Hematopoietic multipotent progenitor cell treated with erythropoietin and hydrocortisone succinate and interleukin-3 and kit ligand, for 15 days (in vitro differentiated cells): ENCODE measurements around the gene PRELID3B.
A peak's percentile ranks its signal among the peaks of the same experiment; 100 is the strongest.

ENCODE experiments used
- DNase-seq: peaks from one replicate; pipeline ENCODE4 v3.0.0-alpha.2; 2015; ENCODE audit warnings: low spot score

The PRELID3B gene

GRCh38 chr20:59008715-59009336 is 33.8 kb downstream of the PRELID3B start:
- DNase-seq: no peak

- DNase-seq: no peak
Observed at GRCh38 chr20:59007665-59008511, 34.7 kb downstream of the PRELID3B start.

GRCh38 chr20:59006864-59007664 is 35.5 kb downstream of the PRELID3B start, which contains the start of gene CTSZ:
Gene CTSZ, minus strand, starts transcription at chr20:59007254. Its CDS starts 126 bp downstream, at chr20:59007128.
- peak; percentile 59 for DNase-seq

- peak; percentile 50 for DNase-seq
Observed at GRCh38 chr20:59006167-59006863, 36.3 kb downstream of the PRELID3B start.

- no peak for DNase-seq
Observed at GRCh38 chr20:59005523-59006166, 36.9 kb downstream of the PRELID3B start.

- DNase-seq: peak; percentile 40
Observed at GRCh38 chr20:59004763-59005522, 37.6 kb downstream of the PRELID3B start.

- DNase-seq: no peak
Observed at GRCh38 chr20:59004493-59004762, 38.2 kb downstream of the PRELID3B start.

- DNase-seq: no peak
Observed at GRCh38 chr20:59003836-59004492, 38.6 kb downstream of the PRELID3B start.

- DNase-seq: no peak
Observed at GRCh38 chr20:59002874-59003399, 39.6 kb downstream of the PRELID3B start.

- DNase-seq: no peak
Observed at GRCh38 chr20:59002388-59002787, 40.2 kb downstream of the PRELID3B start.

- DNase-seq: no peak
Observed at GRCh38 chr20:59001449-59002171, 41.0 kb downstream of the PRELID3B start.

- no peak for DNase-seq
Observed at GRCh38 chr20:59001068-59001448, 41.5 kb downstream of the PRELID3B start.

- DNase-seq: no peak
Observed at GRCh38 chr20:59000326-59000725, 42.3 kb downstream of the PRELID3B start.

- DNase-seq: no peak
Observed at GRCh38 chr20:58998656-58999055, 43.9 kb downstream of the PRELID3B start.

GRCh38 chr20:58997141-58997770 is 45.3 kb downstream of the PRELID3B start:
- DNase-seq: no peak

GRCh38 chr20:58996226-58996611 is 46.4 kb downstream of the PRELID3B start:
- DNase-seq: no peak

- no peak for DNase-seq
Observed at GRCh38 chr20:58995461-58996225, 46.9 kb downstream of the PRELID3B start.
